IPS DF 6.9 (cell line): ENCODE measurements around the gene KCNH2.

Source experiments
- DNase-seq: peaks from one replicate; pipeline ENCODE4 v3.0.0-alpha.2; 2013; ENCODE audit warnings: low read depth, low spot score
- H3K27ac ChIP-seq: one replicate; pipeline ENCODE4 v1.5.1; 2013; ENCODE audit warnings: low read length, control low read depth
- H3K27me3 ChIP-seq: 2 replicates; pipeline ENCODE4 v1.6.1; 2013; ENCODE audit warnings: mild to moderate bottlenecking, low read length; ENCODE audit not compliant: control insufficient read depth, insufficient read depth
- H3K36me3 ChIP-seq: 2 replicates; pipeline ENCODE4 v1.6.1; 2013; ENCODE audit warnings: low read length; ENCODE audit not compliant: control insufficient read depth, insufficient read depth
- H3K4me1 ChIP-seq: 2 replicates; pipeline ENCODE4 v1.6.1; 2013; ENCODE audit warnings: low read length; ENCODE audit not compliant: control insufficient read depth, insufficient read depth
- H3K4me3 ChIP-seq: 2 replicates; pipeline ENCODE4 v1.5.1; 2013; ENCODE audit warnings: mild to moderate bottlenecking, low read length
- H3K9me3 ChIP-seq: 2 replicates; pipeline ENCODE4 v1.6.1; 2013; ENCODE audit warnings: low read length, inconsistent platforms; ENCODE audit not compliant: control insufficient read depth, insufficient read depth
- WGBS: extraction: QIAGEN DNeasy Blood & Tissue Kit; methylation state at CpG from one replicate; pipeline ENCODE4 v1.1.7; 2013; ENCODE audit warnings: mixed read lengths, missing lambda C conversion rate; ENCODE audit not compliant: insufficient read length, insufficient coverage; 5-methylcytosine and 5-hydroxymethylcytosine counted together

KCNH2 gene

GRCh38 chr7:150927956-150928344 lies 50.2 kb downstream of the KCNH2 start:
- Histone ChIP-seq H3K4me1 (no peaks in the 10 kb centered on the region), H3K36me3 (no peaks in the 10 kb centered on the region), H3K27ac (no peak overlapping the region), H3K4me3 (no peak overlapping the region), H3K9me3 (no peaks in the 10 kb centered on the region), H3K27me3 (no peaks in the 10 kb centered on the region)
- no peak for DNase-seq
- no CpG with 5 or more reads among the region's 4 CpGs for WGBS

DNA sequence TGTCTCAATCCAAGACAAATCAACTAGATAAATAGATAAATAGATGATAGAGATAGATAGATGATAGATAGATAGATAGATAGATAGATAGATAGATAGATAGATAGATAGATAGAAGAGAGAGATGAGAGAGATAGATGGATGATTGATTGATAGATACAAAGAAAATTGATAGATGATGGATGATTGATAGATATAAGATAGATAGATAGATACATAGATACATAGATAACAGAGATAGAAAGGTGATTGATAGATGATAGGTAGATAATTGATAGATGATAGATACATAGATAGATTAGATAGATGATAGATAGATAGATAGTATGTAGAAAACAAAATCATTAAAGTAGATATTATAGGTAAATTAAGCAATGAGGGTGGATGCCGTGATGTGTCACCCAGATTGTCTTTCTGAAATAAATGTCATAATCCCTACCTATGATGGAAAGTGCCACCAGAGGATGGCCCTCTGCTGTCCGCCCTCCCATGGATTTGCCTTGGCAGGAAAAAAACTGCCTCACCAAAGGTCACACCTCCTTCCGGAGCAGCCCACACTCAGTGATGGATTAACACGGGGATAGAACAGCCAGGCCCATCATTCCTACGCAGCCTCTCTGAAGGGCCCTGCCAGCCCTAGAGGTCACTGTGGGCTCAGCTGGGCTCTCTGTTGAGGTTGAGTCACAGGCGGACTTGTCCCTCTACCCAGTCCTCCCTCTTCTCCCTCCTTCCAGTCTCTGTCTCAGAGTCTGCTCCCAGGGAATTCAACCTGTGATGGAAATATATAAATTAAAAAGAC lies 50.8 kb downstream of the KCNH2 start:
- DNase-seq: no peak
- Histone ChIP-seq H3K4me3 (no peak overlapping the region), H3K9me3 (no peaks in the 10 kb centered on the region), H3K4me1 (no peaks in the 10 kb centered on the region), H3K36me3 (no peaks in the 10 kb centered on the region), H3K27ac (no peak overlapping the region), H3K27me3 (no peaks in the 10 kb centered on the region)
- no CpG with 5 or more reads among the region's 6 CpGs for WGBS

DNA sequence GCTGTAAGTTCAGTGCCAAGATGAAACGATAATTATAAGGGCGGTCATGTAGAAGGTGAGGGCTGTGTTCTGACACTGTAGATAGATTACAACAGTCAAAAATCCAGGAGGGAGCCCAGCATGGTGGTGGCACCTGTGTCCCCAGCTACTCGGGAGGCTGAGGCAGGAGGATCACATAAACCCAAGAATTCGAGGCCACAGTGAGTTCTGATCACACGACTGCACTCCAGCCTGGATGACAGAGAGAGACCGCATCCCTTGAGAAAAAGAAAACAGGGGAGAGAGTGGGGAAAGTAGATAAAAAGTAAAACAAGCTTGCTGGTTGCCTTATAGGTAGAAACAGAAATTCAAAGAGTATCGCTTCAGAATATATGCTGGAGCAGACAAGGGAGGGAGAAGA lies 52.1 kb downstream of the KCNH2 start:
- WGBS: no CpG with 5 or more reads among the region's 7 CpGs
- no peak overlapping the region for H3K4me3 ChIP-seq
- no peak overlapping the region for H3K27ac ChIP-seq
- no peaks in the 10 kb centered on the region for H3K9me3 ChIP-seq
- no peaks in the 10 kb centered on the region for H3K36me3 ChIP-seq
- no peaks in the 10 kb centered on the region for H3K4me1 ChIP-seq
- no peak for DNase-seq
- no peaks in the 10 kb centered on the region; the same call in 1 of the 2 replicates for H3K27me3 ChIP-seq

- WGBS: no CpG with 5 or more reads among the region's 10 CpGs
Observed at GRCh38 chr7:150924369-150924781, 53.7 kb downstream of the KCNH2 start.

DNA sequence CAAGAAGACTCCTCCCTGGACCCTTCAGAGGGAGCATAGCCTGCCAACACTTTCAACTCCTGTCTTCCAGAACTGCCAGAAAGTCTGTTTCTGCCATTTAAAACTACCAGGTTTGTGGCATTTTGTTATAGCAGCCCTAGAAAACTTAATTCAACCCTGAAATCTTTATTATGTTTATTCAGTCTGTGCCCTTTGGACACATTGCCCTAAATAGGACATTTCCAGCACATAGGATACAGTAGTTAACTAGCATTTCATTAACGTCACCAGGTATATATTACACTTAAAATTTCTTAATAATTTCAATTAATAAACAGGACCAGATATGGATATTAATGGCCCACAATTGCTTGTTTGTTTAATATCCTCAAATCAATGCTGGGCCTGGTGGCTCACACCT lies 54.3 kb downstream of the KCNH2 start:
- H3K4me1 ChIP-seq: no peaks in the 10 kb centered on the region
- no peak for DNase-seq
- WGBS: no CpG with 5 or more reads among the region's 1 CpG
- no peak overlapping the region for H3K27ac ChIP-seq
- H3K27me3 ChIP-seq: no peaks in the 10 kb centered on the region; the same call in 1 of the 2 replicates
- no peaks in the 10 kb centered on the region for H3K36me3 ChIP-seq
- H3K9me3 ChIP-seq: no peaks in the 10 kb centered on the region
- H3K4me3 ChIP-seq: no peak overlapping the region

More at GRCh38 chr7:150924369-150924781, 53.7 kb downstream of the KCNH2 start:
- H3K4me3 ChIP-seq: no peak overlapping the region
- H3K27ac ChIP-seq: no peak overlapping the region
- H3K4me1 ChIP-seq: no peaks in the 10 kb centered on the region
- no peak for DNase-seq
- no peaks in the 10 kb centered on the region for H3K36me3 ChIP-seq
- H3K9me3 ChIP-seq: no peaks in the 10 kb centered on the region
- no peaks in the 10 kb centered on the region; the same call in 1 of the 2 replicates for H3K27me3 ChIP-seq

DNA sequence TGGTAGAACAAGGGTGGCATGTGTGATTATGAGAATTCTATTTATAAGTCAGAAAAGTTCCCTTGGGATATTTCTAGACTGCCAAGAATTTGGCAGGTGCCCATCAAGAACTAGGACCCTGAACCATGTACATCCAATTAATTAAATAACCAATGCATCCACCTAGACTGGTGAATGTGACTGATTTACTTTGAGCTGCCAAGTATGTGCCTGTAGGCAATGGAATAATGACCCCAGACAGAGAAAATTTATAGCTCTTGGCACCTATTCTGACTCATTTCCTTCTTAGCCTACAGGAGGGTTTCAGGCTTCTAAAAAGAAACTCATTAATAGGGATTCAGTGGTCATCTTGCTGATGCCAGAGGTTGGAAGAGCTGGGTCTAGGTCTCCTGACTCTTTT lies 54.9 kb downstream of the KCNH2 start:
- DNase-seq: no peak
- no peak overlapping the region for H3K27ac ChIP-seq
- H3K4me3 ChIP-seq: no peak overlapping the region
- no peaks in the 10 kb centered on the region for H3K4me1 ChIP-seq
- no peaks in the 10 kb centered on the region for H3K36me3 ChIP-seq
- no peaks in the 10 kb centered on the region; the same call in 1 of the 2 replicates for H3K27me3 ChIP-seq
- no peaks in the 10 kb centered on the region for H3K9me3 ChIP-seq

GRCh38 chr7:150919160-150919559 lies 59.0 kb downstream of the KCNH2 start:
- Histone ChIP-seq H3K4me1 (no peaks in the 10 kb centered on the region; the same call in 1 of the 2 replicates), H3K27me3 (no peaks in the 10 kb centered on the region; the same call in 1 of the 2 replicates), H3K9me3 (no peaks in the 10 kb centered on the region), H3K27ac (no peak overlapping the region), H3K4me3 (no peak overlapping the region), H3K36me3 (no peaks in the 10 kb centered on the region)
- WGBS: 100% methylated on average over 2 of the region's 10 CpGs
- DNase-seq: no peak

GRCh38 chr7:150918378-150918777 lies 59.7 kb downstream of the KCNH2 start:
- Histone ChIP-seq H3K4me3 (no peak overlapping the region), H3K36me3 (no peaks in the 10 kb centered on the region), H3K9me3 (no peaks in the 10 kb centered on the region), H3K4me1 (no peaks in the 10 kb centered on the region; the same call in 1 of the 2 replicates), H3K27ac (no peak overlapping the region), H3K27me3 (no peaks in the 10 kb centered on the region; the same call in 1 of the 2 replicates)
- no CpG with 5 or more reads among the region's 6 CpGs for WGBS
- DNase-seq: no peak

DNA sequence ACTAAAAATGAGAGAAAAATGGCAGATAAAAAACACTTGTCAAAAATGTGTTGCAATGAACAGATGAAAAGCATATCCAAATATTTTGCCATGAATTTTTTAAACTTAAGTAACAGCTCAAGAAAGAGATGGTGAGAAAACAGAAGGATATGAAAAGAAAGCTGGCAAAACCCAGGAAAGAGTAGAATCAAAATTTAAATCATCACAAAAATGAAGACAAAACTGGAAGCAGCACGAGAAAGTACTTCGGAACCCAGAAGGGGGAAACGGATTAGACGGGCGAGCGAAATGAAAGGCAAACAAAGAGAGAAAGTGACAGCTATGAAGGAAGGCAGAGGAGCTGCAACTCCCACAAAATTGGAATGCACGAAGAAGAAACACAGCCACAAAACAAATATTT lies 60.2 kb downstream of the KCNH2 start:
- H3K27ac ChIP-seq: no peak overlapping the region
- no peaks in the 10 kb centered on the region for H3K36me3 ChIP-seq
- no peak overlapping the region for H3K4me3 ChIP-seq
- H3K27me3 ChIP-seq: no peaks in the 10 kb centered on the region; the same call in 1 of the 2 replicates
- no CpG with 5 or more reads among the region's 7 CpGs for WGBS
- H3K9me3 ChIP-seq: no peaks in the 10 kb centered on the region
- no peaks in the 10 kb centered on the region; the same call in 1 of the 2 replicates for H3K4me1 ChIP-seq
- no peak for DNase-seq

GRCh38 chr7:150916670-150917069 lies 61.5 kb downstream of the KCNH2 start:
- DNase-seq: no peak
- WGBS: no CpG with 5 or more reads among the region's 10 CpGs
- Histone ChIP-seq H3K4me1 (peaks cover under 1% of the 10 kb centered on the region; the same call in 1 of the 2 replicates), H3K27ac (no peak overlapping the region), H3K36me3 (no peaks in the 10 kb centered on the region), H3K9me3 (no peaks in the 10 kb centered on the region), H3K27me3 (no peaks in the 10 kb centered on the region), H3K4me3 (no peak overlapping the region)

- no peaks in the 10 kb centered on the region for H3K9me3 ChIP-seq
- DNase-seq: no peak
- WGBS: no CpG with 5 or more reads among the region's 6 CpGs
- peaks cover 2% of the 10 kb centered on the region; the same call in 1 of the 2 replicates for H3K4me1 ChIP-seq
- H3K36me3 ChIP-seq: no peaks in the 10 kb centered on the region
- H3K27me3 ChIP-seq: no peaks in the 10 kb centered on the region
- H3K4me3 ChIP-seq: no peak overlapping the region
- H3K27ac ChIP-seq: no peak overlapping the region
Observed at GRCh38 chr7:150914966-150915365, 63.2 kb downstream of the KCNH2 start.
